ENCODE results near the gene NR2C2AP.

NR2C2AP gene

DNA sequence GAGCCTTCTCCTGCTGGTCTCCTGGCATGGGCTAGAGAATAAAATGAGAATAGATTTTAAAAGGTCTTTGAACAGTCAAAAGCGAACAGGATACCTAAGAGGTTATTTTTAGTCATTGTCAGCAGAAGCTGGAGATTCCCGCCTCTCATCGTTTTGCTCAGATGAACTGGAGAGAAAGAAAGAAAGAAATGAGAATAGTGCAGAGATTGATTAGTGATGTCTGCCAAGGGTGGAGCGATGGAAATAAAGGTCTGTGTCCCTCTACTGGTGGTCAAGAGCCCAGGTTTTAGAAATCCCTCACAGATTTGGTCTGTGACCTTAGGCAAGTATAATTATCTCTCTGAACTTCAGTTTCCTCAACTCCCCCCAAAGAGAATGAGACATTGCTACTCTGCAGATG lies 13.9 kb upstream of the NR2C2AP start:
- in situ Hi-C loops (cut with HindIII; ENCODE audit: low sequenced_read_pairs) = no loop called here
- TF ChIP-seq, protein P1, sequence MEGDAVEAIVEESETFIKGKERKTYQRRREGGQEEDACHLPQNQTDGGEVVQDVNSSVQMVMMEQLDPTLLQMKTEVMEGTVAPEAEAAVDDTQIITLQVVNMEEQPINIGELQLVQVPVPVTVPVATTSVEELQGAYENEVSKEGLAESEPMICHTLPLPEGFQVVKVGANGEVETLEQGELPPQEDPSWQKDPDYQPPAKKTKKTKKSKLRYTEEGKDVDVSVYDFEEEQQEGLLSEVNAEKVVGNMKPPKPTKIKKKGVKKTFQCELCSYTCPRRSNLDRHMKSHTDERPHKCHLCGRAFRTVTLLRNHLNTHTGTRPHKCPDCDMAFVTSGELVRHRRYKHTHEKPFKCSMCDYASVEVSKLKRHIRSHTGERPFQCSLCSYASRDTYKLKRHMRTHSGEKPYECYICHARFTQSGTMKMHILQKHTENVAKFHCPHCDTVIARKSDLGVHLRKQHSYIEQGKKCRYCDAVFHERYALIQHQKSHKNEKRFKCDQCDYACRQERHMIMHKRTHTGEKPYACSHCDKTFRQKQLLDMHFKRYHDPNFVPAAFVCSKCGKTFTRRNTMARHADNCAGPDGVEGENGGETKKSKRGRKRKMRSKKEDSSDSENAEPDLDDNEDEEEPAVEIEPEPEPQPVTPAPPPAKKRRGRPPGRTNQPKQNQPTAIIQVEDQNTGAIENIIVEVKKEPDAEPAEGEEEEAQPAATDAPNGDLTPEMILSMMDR (IDR thresholded peaks at IDR 0.05; ENCODE audit: low read depth, low read length) = peak; percentile 21
- H3K4me3 ChIP-seq (ENCODE audit: low read depth, low read length) = no peak overlapping the region
- DNase-seq (ENCODE audit: low read depth, low spot score) = peak; percentile 14

DNA sequence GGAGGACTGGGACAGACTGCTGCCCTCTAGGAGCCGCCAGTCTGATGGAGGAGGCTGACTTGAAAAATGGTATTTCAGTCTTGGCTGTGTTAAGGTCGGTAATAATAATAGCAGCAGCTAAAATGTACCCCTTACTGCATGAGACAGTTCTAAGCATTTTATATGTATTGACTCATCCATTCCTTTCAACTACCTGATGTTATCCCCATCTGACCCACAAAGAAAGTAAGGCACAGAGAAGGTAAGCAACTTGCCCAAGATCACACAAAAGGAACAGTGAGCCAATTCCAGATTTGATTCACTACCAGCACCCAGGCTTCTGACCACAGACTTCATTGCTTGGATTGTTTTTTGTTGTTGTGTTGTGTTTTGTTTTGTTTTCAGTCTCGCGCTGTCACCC lies 12.6 kb upstream of the NR2C2AP start:
- H3K4me3 ChIP-seq (ENCODE audit: low read depth, low read length) = no peak overlapping the region
- DNase-seq (ENCODE audit: low read depth, low spot score) = no peak
- in situ Hi-C loops (cut with HindIII; ENCODE audit: low sequenced_read_pairs) = no loop called here
- TF ChIP-seq, protein P1 (IDR thresholded peaks at IDR 0.05; ENCODE audit: low read depth, low read length) = no peak

DNA sequence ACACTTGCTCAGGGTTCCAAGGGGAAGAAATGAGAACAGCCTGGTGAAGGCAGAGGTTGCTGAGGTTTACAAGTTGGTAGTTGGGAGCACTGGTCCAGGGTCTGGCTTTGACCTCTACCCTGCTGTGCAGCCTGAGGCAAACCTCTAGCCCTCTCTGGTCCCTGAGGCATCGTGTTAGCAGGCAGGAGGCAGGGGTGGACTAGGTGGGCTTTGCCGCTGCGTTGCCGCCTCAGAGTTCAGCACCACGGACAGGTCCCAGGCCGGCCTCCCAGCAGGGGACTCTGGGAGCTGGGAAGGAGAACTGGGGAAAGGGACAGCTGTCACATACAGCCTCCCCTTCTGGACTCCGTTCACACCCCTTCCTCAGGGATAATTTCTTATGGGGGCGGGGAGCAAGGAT lies 11.7 kb upstream of the NR2C2AP start:
- peak; percentile 29 for DNase-seq (ENCODE audit: low read depth, low spot score)
- in situ Hi-C loops (cut with HindIII; ENCODE audit: low sequenced_read_pairs) = no loop called here
- no peak overlapping the region for H3K4me3 ChIP-seq (ENCODE audit: low read depth, low read length)
- TF ChIP-seq, protein P1 (IDR thresholded peaks at IDR 0.05; ENCODE audit: low read depth, low read length) = no peak

DNA sequence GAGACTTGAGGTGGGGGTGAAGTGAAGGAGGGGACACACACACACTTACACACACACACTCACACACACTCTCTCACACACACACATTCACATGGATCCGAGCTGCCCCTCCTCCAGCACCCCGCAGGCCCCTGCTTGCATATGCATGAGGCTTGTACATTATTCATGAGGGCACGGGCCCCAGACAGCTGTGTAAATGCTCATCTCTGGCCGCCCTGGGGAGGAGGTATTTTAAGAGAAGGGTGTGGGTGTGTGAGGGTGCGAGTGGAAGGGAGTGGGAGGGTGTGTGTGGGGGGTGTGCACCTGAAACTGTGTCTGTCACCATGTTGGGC lies 10.9 kb upstream of the NR2C2AP start:
- H3K4me3 ChIP-seq (ENCODE audit: low read depth, low read length) = no peak overlapping the region
- DNase-seq (ENCODE audit: low read depth, low spot score) = no peak
- TF ChIP-seq, protein P1 (IDR thresholded peaks at IDR 0.05; ENCODE audit: low read depth, low read length) = no peak
- in situ Hi-C loops (cut with HindIII; ENCODE audit: low sequenced_read_pairs) = no loop called here

DNA sequence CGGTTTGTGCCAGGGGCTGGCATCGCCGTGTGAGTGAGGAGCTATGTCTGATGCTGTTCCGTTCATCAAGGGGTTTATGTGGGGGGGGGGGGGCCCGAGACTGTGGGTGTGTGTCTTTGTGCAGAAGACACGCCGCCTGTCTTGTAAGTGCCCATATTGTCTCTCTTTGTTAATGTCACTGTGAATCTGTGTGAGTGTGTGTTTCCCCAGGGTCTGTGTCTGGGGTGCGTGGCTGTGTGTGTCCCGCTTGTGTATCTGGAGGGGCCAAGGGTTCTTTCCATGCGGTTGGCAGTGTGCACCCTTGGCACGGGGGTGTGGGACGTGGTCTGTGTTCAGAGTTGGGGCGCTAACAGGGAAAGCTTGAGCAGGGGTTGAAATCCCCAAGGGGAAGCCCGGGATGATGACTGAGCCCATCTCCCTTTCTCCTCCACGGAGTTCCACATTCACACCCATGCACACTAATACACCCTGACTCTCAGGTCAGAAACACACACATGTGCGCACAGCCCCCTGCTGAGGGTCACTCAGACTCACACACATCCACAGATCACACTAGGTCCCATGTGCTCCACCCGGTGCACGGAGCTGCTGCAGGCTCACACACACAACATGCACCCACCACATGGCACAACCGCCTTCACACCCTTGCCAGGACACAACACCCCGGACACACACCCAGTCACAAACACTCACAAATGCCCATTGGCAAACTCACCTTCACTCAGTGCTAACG lies 10.4 kb upstream of the NR2C2AP start:
- TF ChIP-seq, protein P1 (IDR thresholded peaks at IDR 0.05; ENCODE audit: low read depth, low read length) = no peak

DNA sequence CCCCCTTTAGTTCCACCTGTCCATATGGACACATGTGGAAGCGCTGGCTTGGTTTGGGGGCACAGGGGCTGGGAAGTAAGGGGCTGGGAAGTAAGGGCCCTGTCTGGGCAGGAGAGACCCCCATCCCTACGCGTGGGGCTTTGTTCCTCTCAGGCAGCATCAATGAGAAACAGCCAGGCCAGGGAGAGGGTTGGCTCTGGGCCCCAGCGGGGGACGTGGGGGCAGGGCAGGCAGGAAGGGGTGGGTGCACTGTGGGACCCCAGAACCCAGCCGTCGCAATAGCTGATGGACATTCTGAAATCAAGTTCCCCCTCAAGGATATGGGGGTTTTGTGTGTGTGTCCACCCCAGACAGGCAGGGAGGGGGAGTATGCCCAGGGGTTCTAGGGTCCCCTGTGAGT lies 9.7 kb upstream of the NR2C2AP start:
- no peak overlapping the region for H3K4me3 ChIP-seq (ENCODE audit: low read depth, low read length)
- in situ Hi-C loops (cut with HindIII; ENCODE audit: low sequenced_read_pairs) = no loop called here
- TF ChIP-seq, protein P1 (IDR thresholded peaks at IDR 0.05; ENCODE audit: low read depth, low read length) = no peak
- DNase-seq (ENCODE audit: low read depth, low spot score) = no peak

More for the DNA sequence above, 10.4 kb upstream of the NR2C2AP start:
- DNase-seq (ENCODE audit: low read depth, low spot score) = no peak
- in situ Hi-C loops (cut with HindIII; ENCODE audit: low sequenced_read_pairs) = no loop called here
- H3K4me3 ChIP-seq (ENCODE audit: low read depth, low read length) = no peak overlapping the region
